GM23248 (cell line): ENCODE data around the gene ELMO3. TPM values are rescaled to one million over a fixed set of nuclear protein-coding genes. Genes with fewer than 3 reads are reported as not detected.
A peak's percentile ranks its signal among the peaks of the same experiment; 100 is the strongest.

Experiments
- DNase-seq: peaks from one replicate; pipeline ENCODE4 v3.0.0-alpha.2; 2015
- H2AFZ ChIP-seq: fragments of 200-600 bp; sonication (generic); 2 replicates; pipeline ENCODE4 v1.6.1; 2016; ENCODE audit warnings: antibody characterized with exemption
- H3F3A ChIP-seq: fragments of 200-600 bp; sonication (generic); 2 replicates; pipeline ENCODE4 v1.6.1; 2016; ENCODE audit warnings: mild to moderate bottlenecking, antibody characterized with exemption, mixed run types; ENCODE audit not compliant: insufficient read depth
- H3K27ac ChIP-seq: fragments of 200-600 bp; sonication (generic); 2 replicates; pipeline ENCODE4 v1.5.1; 2016; ENCODE audit warnings: mild to moderate bottlenecking
- H3K27me3 ChIP-seq: fragments of 200-600 bp; sonication (generic); replicated peaks from 2 replicates; pipeline ENCODE4 v1.6.1; 2016; ENCODE audit warnings: mild to moderate bottlenecking; ENCODE audit not compliant: insufficient read depth
- H3K36me3 ChIP-seq: fragments of 200-600 bp; sonication (generic); 2 replicates; pipeline ENCODE4 v1.6.1; 2016; ENCODE audit warnings: low read depth, mild to moderate bottlenecking
- H3K4me1 ChIP-seq: fragments of 200-600 bp; sonication (generic); 2 replicates; pipeline ENCODE4 v1.6.1; 2016; ENCODE audit warnings: mild to moderate bottlenecking; ENCODE audit not compliant: insufficient read depth
- H3K4me2 ChIP-seq: fragments of 200-600 bp; sonication (generic); one replicate; pipeline ENCODE4 v1.6.1; 2016; ENCODE audit warnings: mild to moderate bottlenecking; ENCODE audit not compliant: unreplicated experiment
- H3K4me3 ChIP-seq: fragments of 200-600 bp; sonication (generic); 2 replicates; pipeline ENCODE4 v1.5.1; 2016; ENCODE audit warnings: mild to moderate bottlenecking
- H3K79me2 ChIP-seq: fragments of 200-600 bp; sonication (generic); 2 replicates; pipeline ENCODE4 v1.6.1; 2016; ENCODE audit warnings: mild to moderate bottlenecking; ENCODE audit not compliant: insufficient read depth
- H3K9ac ChIP-seq: fragments of 200-600 bp; sonication (generic); 2 replicates; pipeline ENCODE4 v1.6.1; 2016; ENCODE audit warnings: mild to moderate bottlenecking
- H3K9me2 ChIP-seq: fragments of 200-600 bp; sonication (generic); 2 replicates; pipeline ENCODE4 v1.6.1; 2016; ENCODE audit warnings: mixed run types, mild to moderate bottlenecking, moderate library complexity; ENCODE audit not compliant: insufficient read depth
- H3K9me3 ChIP-seq: fragments of 200-600 bp; sonication (generic); one replicate; pipeline ENCODE4 v1.6.1; 2017; ENCODE audit warnings: low read depth
- H4K20me1 ChIP-seq: fragments of 200-600 bp; sonication (generic); 2 replicates; pipeline ENCODE4 v1.6.0; 2016; ENCODE audit not compliant: insufficient read depth
- EZH2 ChIP-seq: fragments of 200-600 bp; sonication (generic); IDR thresholded peaks from 2 replicates; pipeline ENCODE4 v1.6.1; 2018; ENCODE audit warnings: antibody characterized with exemption, mild to moderate bottlenecking; ENCODE audit not compliant: insufficient read depth, poor library complexity, severe bottlenecking
- EZH2phosphoT487 ChIP-seq: fragments of 200-600 bp; sonication (generic); IDR thresholded peaks from 2 replicates; pipeline ENCODE4 v1.6.1; 2018; ENCODE audit warnings: antibody characterized with exemption, moderate library complexity, mild to moderate bottlenecking, low read depth; ENCODE audit not compliant: insufficient read depth
- WGBS, 2 experiments: methylation state at CpG; one replicate each; pipeline ENCODE4 v1.1.6; 2015 to 2017; ENCODE audit warnings: low lambda C conversion rate in 2 of 2, low coverage in 1 of 2; ENCODE audit errors: missing lambda C conversion rate in 2 of 2; 5-methylcytosine and 5-hydroxymethylcytosine counted together
- in situ Hi-C: fragments of 300-500 bp; cut with MboI; formaldehyde crosslinking; loops from 2 replicates; pipeline ENCODE4 v1.15.0; 2020
- polyA plus RNA-seq: library from polyadenylated mRNA; unstranded; fragments of >200 nt; fragmentation: Nextera tagmentation; extraction: Ambion mirVana; gene quantifications from 2 replicates; pipeline ENCODE4 v1.2.1, GENCODE V29; 2016
- total RNA-seq: library from RNA; depleted of rRNA; stranded (reverse); fragments of >200 nt; shearing (Covaris generic); gene quantifications from 2 replicates; pipeline ENCODE4 v1.2.3, GENCODE V29; 2014

ELMO3 gene
- total and polyA plus RNA-seq, 2 experiments from 2014 or later: 1.5 TPM; not detected in 1

DNA sequence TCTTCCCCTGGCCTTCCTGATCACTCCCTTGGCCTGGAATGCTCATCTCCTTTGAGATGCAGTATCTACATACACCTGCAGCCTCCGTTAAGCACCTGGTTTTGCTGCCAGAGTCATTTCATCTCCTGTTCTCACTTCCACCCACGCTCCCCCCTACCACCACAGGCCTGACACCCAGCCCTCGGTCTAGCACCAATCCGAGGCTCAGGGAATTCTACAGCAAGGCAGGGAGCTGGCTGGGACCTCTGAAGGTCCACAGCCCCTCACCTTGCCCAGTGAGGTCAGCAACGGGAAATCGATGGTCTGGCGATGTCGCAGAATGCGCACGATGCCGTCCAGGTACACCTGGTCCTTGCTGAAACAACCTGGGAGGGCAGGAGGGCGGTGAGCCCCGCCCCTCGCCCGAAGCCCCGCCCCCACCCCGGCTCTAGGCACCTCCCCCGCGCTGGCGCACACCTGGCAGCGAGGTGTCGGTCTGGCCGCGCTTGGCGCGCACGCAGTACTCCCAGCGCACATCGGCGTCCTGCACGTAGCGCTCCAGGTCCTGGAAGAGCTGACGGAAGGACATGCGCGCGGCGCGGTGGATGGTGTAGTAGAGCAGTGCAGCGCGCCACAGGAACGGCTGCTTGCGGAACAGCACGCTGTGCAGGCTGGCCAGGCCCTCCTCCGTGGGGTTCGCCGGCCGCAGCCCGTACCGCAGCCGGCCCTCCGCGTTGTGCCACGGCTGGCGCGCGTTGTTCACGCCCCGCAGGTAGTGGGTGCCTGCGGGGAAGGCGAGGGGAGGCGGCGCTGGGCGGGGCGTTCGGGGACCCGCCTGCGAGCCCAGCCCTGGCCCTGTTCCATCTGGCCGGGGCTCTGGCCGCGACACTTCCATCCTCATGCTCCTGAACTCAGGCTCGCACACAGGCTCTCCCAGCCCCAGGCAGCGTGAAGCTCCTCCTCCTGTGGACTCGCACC lies 20.9 kb upstream of the ELMO3 start:
- H3K9me3 ChIP-seq: no peaks in the 10 kb centered on the region
- no peak overlapping the region; the same call in 1 of the 2 replicates for H3K9ac ChIP-seq
- H3K27me3 ChIP-seq: no peaks in the 10 kb centered on the region
- H3K36me3 ChIP-seq: no peaks in the 10 kb centered on the region
- H2AFZ ChIP-seq: no peak overlapping the region
- in situ Hi-C loops: no loop called here
- H3K27ac ChIP-seq: no peak overlapping the region
- peaks cover 28% of the 10 kb centered on the region for H3K4me1 ChIP-seq
- no peak for TF ChIP-seq EZH2phosphoT487
- no peak for TF ChIP-seq EZH2
- peak overlapping the region; percentile 63 for H3K4me2 ChIP-seq
- H3K4me3 ChIP-seq: peak overlapping the region; percentile 56
- peaks cover 9% of the 10 kb centered on the region for H3K79me2 ChIP-seq
- H3K9me2 ChIP-seq: no peaks in the 10 kb centered on the region
- WGBS, 2 experiments: 8 to 11% methylated on average over 51 to 60 of the region's 73 CpGs
- H4K20me1 ChIP-seq: no peaks in the 10 kb centered on the region
- peak; percentile 85 for DNase-seq
- peaks cover 23% of the 10 kb centered on the region for H3F3A ChIP-seq

DNA sequence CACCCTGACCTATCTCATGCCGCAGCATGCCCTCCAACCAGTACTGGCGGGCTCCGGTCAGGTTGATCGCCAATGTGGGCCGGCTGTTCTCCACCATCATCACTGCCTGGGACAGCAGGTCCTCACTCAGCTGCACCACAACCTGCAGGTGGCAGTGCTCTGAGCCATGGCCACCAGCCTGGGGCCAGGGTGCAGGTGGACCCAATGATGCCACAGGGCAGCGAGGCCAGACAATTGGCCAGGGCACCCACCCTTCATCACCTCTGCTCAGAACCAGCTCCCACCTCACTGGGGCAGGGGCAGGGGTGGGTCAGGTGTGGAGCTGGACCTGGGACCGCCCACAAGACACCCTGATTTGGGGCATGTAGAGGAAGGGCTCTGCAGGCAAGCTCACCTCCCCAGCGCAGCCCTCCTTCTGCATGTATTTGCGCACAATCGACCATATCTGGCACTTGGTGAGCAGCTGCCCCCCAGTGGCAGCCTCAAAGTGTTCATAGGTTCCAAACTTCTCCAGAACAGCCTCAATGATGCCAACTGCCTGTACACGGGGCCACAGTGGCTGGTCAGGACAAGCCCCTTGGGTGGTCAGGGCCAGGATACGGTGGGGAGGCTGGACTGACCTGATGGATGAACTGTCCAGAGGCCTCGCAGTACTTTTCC lies 19.4 kb upstream of the ELMO3 start:
- peaks cover 25% of the 10 kb centered on the region for H3K4me1 ChIP-seq
- TF ChIP-seq EZH2phosphoT487 (no peak), EZH2 (no peak)
- H3K9ac ChIP-seq: no peak overlapping the region
- H3K9me3 ChIP-seq: no peaks in the 10 kb centered on the region
- no peaks in the 10 kb centered on the region for H3K27me3 ChIP-seq
- no peaks in the 10 kb centered on the region for H3K9me2 ChIP-seq
- peaks cover 18% of the 10 kb centered on the region for H3F3A ChIP-seq
- H3K27ac ChIP-seq: no peak overlapping the region
- DNase-seq: peak; percentile 13
- H3K79me2 ChIP-seq: peaks cover 12% of the 10 kb centered on the region
- 89 to 93% methylated on average over 13 of the region's 13 CpGs for WGBS, 2 experiments
- no peaks in the 10 kb centered on the region for H4K20me1 ChIP-seq
- H3K4me2 ChIP-seq: no peak overlapping the region
- H2AFZ ChIP-seq: no peak overlapping the region
- in situ Hi-C loops: no loop called here
- H3K36me3 ChIP-seq: no peaks in the 10 kb centered on the region
- no peak overlapping the region for H3K4me3 ChIP-seq

DNA sequence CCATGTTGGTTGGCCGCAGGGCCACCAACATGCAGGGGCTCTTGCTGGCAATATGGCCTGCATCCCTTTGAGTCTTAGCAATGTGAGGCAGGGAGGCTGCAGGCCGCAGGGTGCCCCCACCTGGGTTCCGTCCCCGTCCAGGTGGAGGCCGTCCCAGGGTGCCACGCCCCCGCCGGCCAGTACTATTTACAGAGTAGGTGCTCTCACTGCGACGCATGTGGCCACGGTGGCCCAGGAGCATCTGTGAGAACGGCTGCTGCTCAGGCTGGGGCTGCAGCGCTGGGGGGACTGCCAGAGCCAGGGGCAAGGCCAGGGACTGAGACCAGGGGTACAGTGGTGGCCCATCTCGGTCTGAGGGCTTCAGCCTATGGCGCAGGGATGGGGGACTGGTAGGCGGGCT lies 18.8 kb upstream of the ELMO3 start:
- Histone ChIP-seq H3K27ac (no peak overlapping the region), H3K4me2 (no peak overlapping the region), H3K79me2 (peaks cover 12% of the 10 kb centered on the region), H3F3A (peaks cover 18% of the 10 kb centered on the region), H3K9me2 (no peaks in the 10 kb centered on the region), H2AFZ (no peak overlapping the region), H3K9ac (no peak overlapping the region), H4K20me1 (no peaks in the 10 kb centered on the region), H3K36me3 (no peaks in the 10 kb centered on the region), H3K27me3 (no peaks in the 10 kb centered on the region), H3K4me1 (peaks cover 24% of the 10 kb centered on the region), H3K4me3 (no peak overlapping the region), H3K9me3 (no peaks in the 10 kb centered on the region)
- 96 to 98% methylated on average over 7 to 16 of the region's 16 CpGs for WGBS, 2 experiments
- TF ChIP-seq EZH2phosphoT487 (no peak), EZH2 (no peak)
- in situ Hi-C loops: no loop called here
- DNase-seq: no peak

DNA sequence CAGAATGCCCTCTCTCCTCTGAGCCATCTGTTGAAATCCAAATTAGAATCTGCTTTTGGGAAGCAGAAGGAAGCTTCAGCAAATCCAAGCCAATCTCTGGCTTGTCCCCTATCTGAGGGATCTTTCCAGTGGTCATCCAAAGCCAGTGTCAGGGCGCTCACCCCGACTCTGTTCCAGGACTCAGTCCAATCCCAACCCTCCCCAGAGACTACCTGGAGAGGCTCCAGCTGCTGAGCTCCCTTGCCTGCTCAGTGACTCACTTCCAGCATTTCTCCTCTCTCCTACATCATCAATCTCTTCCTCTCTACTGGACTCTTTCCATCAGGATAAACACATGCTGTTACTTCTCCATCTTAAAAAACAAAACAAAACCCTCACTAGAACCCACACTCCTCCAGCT lies 17.6 kb upstream of the ELMO3 start:
- DNase-seq: peak; percentile 92
- Histone ChIP-seq H3K27ac (peak overlapping the region; percentile 40; the same call in 1 of the 2 replicates), H3K9me3 (no peaks in the 10 kb centered on the region), H3K79me2 (peaks cover 12% of the 10 kb centered on the region), H3K36me3 (no peaks in the 10 kb centered on the region), H2AFZ (no peak overlapping the region), H3K9ac (no peak overlapping the region), H3F3A (peaks cover 18% of the 10 kb centered on the region), H3K4me2 (peak overlapping the region; percentile 34), H3K4me1 (peaks cover 24% of the 10 kb centered on the region), H3K27me3 (no peaks in the 10 kb centered on the region), H4K20me1 (no peaks in the 10 kb centered on the region), H3K4me3 (0 out of 2 replicates have a peak overlapping the region, but pooled peaks have one; percentile 5), H3K9me2 (no peaks in the 10 kb centered on the region)
- in situ Hi-C loops: no loop called here
- TF ChIP-seq EZH2 (no peak), EZH2phosphoT487 (no peak)
- 0 to 2% methylated on average over 2 of the region's 2 CpGs for WGBS, 2 experiments
